Mesenchymal stem cell (in vitro differentiated cells and primary cell): ENCODE measurements around the gene RIN3.

Experiments used
- DNase-seq: peaks from one replicate; pipeline ENCODE4 v3.0.0-alpha.2; 2013
- H2AFZ ChIP-seq: one replicate; pipeline ENCODE4 v1.6.1; 2013; ENCODE audit warnings: low read depth, mild to moderate bottlenecking, control low read depth, inconsistent platforms, low read length, moderate library complexity
- H2AK5ac ChIP-seq: 2 replicates; pipeline ENCODE4 v1.6.1; 2013; ENCODE audit warnings: low read length, moderate library complexity, mild to moderate bottlenecking, inconsistent platforms; ENCODE audit not compliant: severe bottlenecking
- H2BK120ac ChIP-seq: one replicate; pipeline ENCODE4 v1.6.1; 2013; ENCODE audit warnings: low read depth, mild to moderate bottlenecking, inconsistent platforms, low read length, moderate library complexity
- H2BK12ac ChIP-seq, 2 experiments: one replicate each; pipeline ENCODE4 v1.6.1; 2013; ENCODE audit warnings: inconsistent platforms in 2 of 2, low read length in 2 of 2, mild to moderate bottlenecking in 2 of 2, moderate library complexity in 2 of 2, control low read depth in 1 of 2
- H2BK15ac ChIP-seq: one replicate; pipeline ENCODE4 v1.6.1; 2013; ENCODE audit warnings: mild to moderate bottlenecking, low read depth, inconsistent platforms; ENCODE audit not compliant: poor library complexity, severe bottlenecking
- H2BK5ac ChIP-seq: 2 replicates; pipeline ENCODE4 v1.6.1; 2013; ENCODE audit warnings: low read depth, mild to moderate bottlenecking, low read length, control low read depth, inconsistent platforms; ENCODE audit not compliant: poor library complexity, severe bottlenecking
- H3K14ac ChIP-seq, 2 experiments: one replicate each; pipeline ENCODE4 v1.6.1; 2013; ENCODE audit warnings: inconsistent platforms in 2 of 2, low read length in 2 of 2, control low read depth in 1 of 2, mild to moderate bottlenecking in 1 of 2, moderate library complexity in 1 of 2
- H3K18ac ChIP-seq, 2 experiments: one replicate each; pipeline ENCODE4 v1.6.1; 2013; ENCODE audit warnings: inconsistent platforms in 2 of 2, low read length in 2 of 2, control low read depth in 1 of 2, low read depth in 1 of 2, mild to moderate bottlenecking in 1 of 2
- H3K23ac ChIP-seq, 2 experiments: one replicate each; pipeline ENCODE4 v1.6.1; 2013; ENCODE audit warnings: inconsistent platforms in 2 of 2, low read length in 2 of 2, mild to moderate bottlenecking in 2 of 2, moderate library complexity in 2 of 2, control low read depth in 1 of 2
- H3K27ac ChIP-seq: 2 replicates; pipeline ENCODE4 v1.5.1; 2013; ENCODE audit warnings: mild to moderate bottlenecking, moderate library complexity, low read length, control low read depth, inconsistent platforms; ENCODE audit not compliant: poor library complexity, severe bottlenecking
- H3K27me3 ChIP-seq, 2 experiments: 2 replicates each; pipeline versions ENCODE4 v1.6.1 to v1.7.0; 2013; ENCODE audit warnings: low read length in 2 of 2, mild to moderate bottlenecking in 2 of 2, moderate library complexity in 2 of 2, control low read depth in 1 of 2, inconsistent platforms in 1 of 2; ENCODE audit not compliant: control insufficient read depth in 1 of 2, insufficient read depth in 1 of 2
- H3K36me3 ChIP-seq, 2 experiments: 2 replicates each; pipeline versions ENCODE4 v1.6.1 to v1.7.0; 2013; ENCODE audit warnings: low read length in 2 of 2, control low read depth in 1 of 2, inconsistent platforms in 1 of 2, low read depth in 1 of 2, mild to moderate bottlenecking in 1 of 2; ENCODE audit not compliant: insufficient read depth in 2 of 2, control insufficient read depth in 1 of 2
- H3K4ac ChIP-seq, 2 experiments: one replicate each; pipeline ENCODE4 v1.6.1; 2013; ENCODE audit warnings: inconsistent platforms in 2 of 2, low read length in 2 of 2, mild to moderate bottlenecking in 2 of 2, moderate library complexity in 2 of 2, control low read depth in 1 of 2, low read depth in 1 of 2
- H3K4me1 ChIP-seq: 2 replicates; pipeline ENCODE4 v1.6.1; 2013; ENCODE audit warnings: low read depth, low read length, control low read depth; ENCODE audit not compliant: control insufficient read depth, insufficient read depth
- H3K4me2 ChIP-seq: 2 replicates; pipeline ENCODE4 v1.6.1; 2013; ENCODE audit warnings: low read length, mild to moderate bottlenecking, inconsistent platforms; ENCODE audit not compliant: poor library complexity, severe bottlenecking
- H3K4me3 ChIP-seq, 2 experiments: 2 replicates each; pipeline versions ENCODE4 v1.5.1 to v1.7.0; 2013; ENCODE audit warnings: low read length in 2 of 2, mild to moderate bottlenecking in 2 of 2, control low read depth in 1 of 2, low read depth in 1 of 2; ENCODE audit not compliant: insufficient read depth in 1 of 2
- H3K79me1 ChIP-seq: replicated peaks from 2 replicates; pipeline ENCODE4 v1.6.1; 2013; ENCODE audit warnings: mild to moderate bottlenecking, control low read depth, low read length, inconsistent platforms; ENCODE audit not compliant: poor library complexity, severe bottlenecking
- H3K9ac ChIP-seq: 2 replicates; pipeline ENCODE4 v1.7.0; 2013; ENCODE audit warnings: mild to moderate bottlenecking, low read length, moderate library complexity
- H3K9me3 ChIP-seq: 2 replicates; pipeline ENCODE4 v1.7.0; 2013; ENCODE audit warnings: mild to moderate bottlenecking, low read length; ENCODE audit not compliant: control insufficient read depth
- H4K8ac ChIP-seq: one replicate; pipeline ENCODE4 v1.6.1; 2013; ENCODE audit warnings: inconsistent platforms, mild to moderate bottlenecking, low read length, moderate library complexity
- H4K91ac ChIP-seq: one replicate; pipeline ENCODE4 v1.6.1; 2013; ENCODE audit warnings: mild to moderate bottlenecking, low read length, inconsistent platforms
- WGBS: methylation state at CpG from one replicate; pipeline ENCODE4 v1.1.7; 2013; ENCODE audit warnings: mixed read lengths; 5-methylcytosine and 5-hydroxymethylcytosine counted together

RIN3 gene

DNA sequence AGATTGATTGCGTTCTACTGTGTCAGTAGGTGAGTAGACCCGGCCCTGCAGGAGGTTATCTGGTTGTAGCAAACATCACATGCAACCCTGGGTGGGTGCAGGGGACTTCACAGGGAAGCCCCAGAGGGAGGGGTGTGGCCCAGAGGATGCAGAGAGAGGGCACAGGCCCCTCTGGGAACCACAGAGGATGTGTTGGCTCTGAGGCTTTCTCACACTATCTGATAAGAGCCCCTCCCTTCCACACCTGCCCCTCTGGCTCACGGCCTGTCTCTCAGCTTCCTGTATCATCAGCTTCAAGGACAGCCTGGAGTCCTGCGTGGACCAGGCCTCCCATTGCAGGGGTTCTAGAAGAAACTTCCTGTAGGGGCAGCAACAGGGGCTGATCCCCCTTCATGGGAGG lies 101.9 kb downstream of the RIN3 start:
- Histone ChIP-seq H3K9ac (no peak overlapping the region), H2AFZ (no peak overlapping the region), H3K27me3 (no peaks in the 10 kb centered on the region), H3K14ac (no peak overlapping the region), H3K23ac (no peak overlapping the region), H2BK12ac (peak overlapping the region in 1 of 2 experiments; percentile 18), H2AK5ac (no peak overlapping the region), H3K27ac (no peak overlapping the region), H3K4ac (no peak overlapping the region), H3K18ac (peak overlapping the region in 1 of 2 experiments; percentile 48), H3K4me3 (no peak overlapping the region), H3K9me3 (peaks cover 3% of the 10 kb centered on the region), H3K4me1 (peaks cover 13% of the 10 kb centered on the region), H3K36me3 (peaks cover 20 to 34% of the 10 kb centered on the region in 2 experiments), H4K8ac (no peak overlapping the region), H2BK120ac (no peak overlapping the region), H3K4me2 (no peak overlapping the region), H4K91ac (no peak overlapping the region), H2BK15ac (peak overlapping the region; percentile 37), H3K79me1 (peaks cover 14% of the 10 kb centered on the region), H2BK5ac (no peak overlapping the region)
- DNase-seq = no peak
- WGBS = 53% methylated on average over 4 of the region's 4 CpGs

DNA sequence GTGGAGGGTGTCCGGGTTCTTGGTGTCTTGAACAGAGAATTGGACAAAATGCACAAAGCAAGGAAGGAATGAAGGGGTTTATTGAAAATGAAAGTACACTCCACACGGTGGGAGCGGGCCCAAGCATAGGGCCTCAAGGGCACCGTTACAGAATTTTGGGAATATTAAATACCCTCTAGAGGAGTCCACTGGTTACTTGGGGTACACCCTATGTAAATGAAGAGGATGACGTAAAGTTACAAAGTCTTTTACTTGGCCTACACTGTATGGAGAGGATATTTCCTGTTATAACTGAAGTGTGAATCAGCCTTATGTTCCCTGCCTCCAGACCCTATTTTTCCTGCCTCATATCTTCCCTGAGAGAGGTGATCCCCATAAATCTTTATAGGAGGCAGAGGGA lies 102.6 kb downstream of the RIN3 start:
- no peak overlapping the region for H3K27ac ChIP-seq
- no peak overlapping the region for H3K23ac ChIP-seq
- H3K9me3 ChIP-seq = peaks cover 3% of the 10 kb centered on the region
- no peak overlapping the region for H2BK12ac ChIP-seq
- no peaks in the 10 kb centered on the region for H3K27me3 ChIP-seq
- H2AFZ ChIP-seq = no peak overlapping the region
- peaks cover 13% of the 10 kb centered on the region for H3K4me1 ChIP-seq
- no peak overlapping the region for H2AK5ac ChIP-seq
- no peak overlapping the region for H3K4ac ChIP-seq
- WGBS = 94% methylated on average over 4 of the region's 5 CpGs
- DNase-seq = no peak
- no peak overlapping the region for H3K14ac ChIP-seq
- peaks cover 18 to 28% of the 10 kb centered on the region in 2 experiments for H3K36me3 ChIP-seq
- H3K18ac ChIP-seq = no peak overlapping the region
- no peak overlapping the region for H2BK120ac ChIP-seq
- no peak overlapping the region for H4K8ac ChIP-seq
- no peak overlapping the region for H4K91ac ChIP-seq
- H3K4me2 ChIP-seq = no peak overlapping the region
- no peak overlapping the region for H2BK15ac ChIP-seq
- no peak overlapping the region for H3K9ac ChIP-seq
- peaks cover 11% of the 10 kb centered on the region for H3K79me1 ChIP-seq
- no peak overlapping the region for H3K4me3 ChIP-seq
- no peak overlapping the region for H2BK5ac ChIP-seq

DNA sequence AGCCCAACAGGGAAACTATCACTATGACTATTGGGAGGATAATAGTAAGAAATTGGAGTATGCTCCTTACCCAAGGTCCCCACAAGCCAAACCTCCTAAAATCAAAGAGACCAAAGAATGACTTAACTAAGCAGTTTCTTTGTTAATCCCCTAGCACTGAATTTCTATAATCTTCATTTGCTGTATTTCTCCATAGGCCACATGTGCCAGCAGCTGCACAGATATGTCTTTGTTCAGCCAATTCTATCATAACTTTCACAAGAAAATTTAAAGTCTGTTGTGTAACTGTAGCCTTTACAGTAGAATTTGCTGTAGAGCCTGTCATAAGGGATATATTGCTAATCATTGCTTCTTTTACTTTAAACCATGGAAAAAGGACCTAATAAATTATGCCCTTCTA lies 104.0 kb downstream of the RIN3 start:
- Histone ChIP-seq H3K27me3 (no peaks in the 10 kb centered on the region), H3K36me3 (peaks cover 17 to 26% of the 10 kb centered on the region in 2 experiments), H4K91ac (no peak overlapping the region), H3K4me2 (no peak overlapping the region), H3K9ac (no peak overlapping the region), H3K27ac (no peak overlapping the region), H3K4ac (no peak overlapping the region), H3K9me3 (peaks cover 12% of the 10 kb centered on the region), H2BK5ac (no peak overlapping the region), H3K14ac (no peak overlapping the region), H3K18ac (no peak overlapping the region), H3K23ac (no peak overlapping the region), H2AK5ac (no peak overlapping the region), H2BK15ac (no peak overlapping the region), H2AFZ (no peak overlapping the region), H3K4me1 (peaks cover 13% of the 10 kb centered on the region), H3K4me3 (no peak overlapping the region), H3K79me1 (peaks cover 16% of the 10 kb centered on the region), H2BK12ac (no peak overlapping the region), H4K8ac (no peak overlapping the region), H2BK120ac (no peak overlapping the region)
- no peak for DNase-seq

DNA sequence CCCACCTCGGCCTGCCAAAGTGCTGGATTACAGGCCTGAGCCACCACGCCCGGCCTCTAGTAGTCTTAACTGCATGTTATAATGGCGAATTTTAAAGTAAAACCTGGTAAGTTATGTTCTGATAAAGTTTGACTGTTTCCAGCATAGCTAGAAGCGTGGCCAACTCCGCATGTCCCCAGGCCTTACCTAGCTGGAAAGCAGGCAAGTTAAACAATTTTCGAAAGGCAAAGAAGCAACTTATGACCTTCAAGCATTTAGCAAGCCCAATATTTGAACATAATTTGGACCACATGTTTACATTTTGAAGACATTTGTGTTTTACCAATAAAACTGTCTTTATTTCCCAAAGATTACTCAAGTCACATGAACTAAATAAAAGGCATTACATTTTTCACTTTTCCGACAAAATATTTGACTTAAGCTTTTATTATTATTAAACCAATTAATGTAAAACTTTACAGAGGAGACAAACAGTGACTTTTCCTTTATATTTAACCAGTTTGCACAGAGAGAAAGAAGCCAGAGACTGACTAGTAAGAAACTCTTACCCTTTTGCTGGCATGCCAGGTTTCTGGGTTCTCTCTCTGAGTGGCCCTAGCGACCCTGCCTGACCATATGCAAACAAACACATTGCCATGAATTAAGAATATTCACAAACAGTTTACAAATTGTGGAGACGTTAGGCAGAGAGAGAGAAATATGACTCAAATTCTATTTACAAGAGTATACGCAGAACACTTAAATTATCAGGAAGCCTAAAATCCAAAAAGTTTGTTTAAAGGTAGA lies 106.3 kb downstream of the RIN3 start:
- H3K27ac ChIP-seq = no peak overlapping the region
- peaks cover 10% of the 10 kb centered on the region for H3K79me1 ChIP-seq
- peaks cover 13 to 37% of the 10 kb centered on the region in 2 experiments for H3K36me3 ChIP-seq
- H4K8ac ChIP-seq = no peak overlapping the region
- H4K91ac ChIP-seq = no peak overlapping the region
- no peak overlapping the region for H2BK15ac ChIP-seq
- H2BK12ac ChIP-seq = no peak overlapping the region
- H3K4ac ChIP-seq = no peak overlapping the region
- no peaks in the 10 kb centered on the region for H3K27me3 ChIP-seq
- no peak overlapping the region for H3K4me2 ChIP-seq
- no peak overlapping the region for H2AK5ac ChIP-seq
- peak overlapping the region in 1 of 2 experiments; percentile 33 for H3K18ac ChIP-seq
- H3K4me3 ChIP-seq = no peak overlapping the region
- peaks cover 19% of the 10 kb centered on the region for H3K9me3 ChIP-seq
- H2AFZ ChIP-seq = no peak overlapping the region
- H3K23ac ChIP-seq = no peak overlapping the region
- H2BK5ac ChIP-seq = no peak overlapping the region
- peak overlapping the region; percentile 62 for H3K9ac ChIP-seq
- H3K4me1 ChIP-seq = peaks cover 4% of the 10 kb centered on the region
- H3K14ac ChIP-seq = no peak overlapping the region
- 93% methylated on average over 7 of the region's 11 CpGs for WGBS
- peak; percentile 40 for DNase-seq
- no peak overlapping the region for H2BK120ac ChIP-seq
